Measurements from ENCODE around the gene SLC25A12. TPM values are rescaled to one million over a fixed set of nuclear protein-coding genes. Genes with fewer than 3 reads are reported as not detected.

Gene SLC25A12
- 28.6 and 28.8 TPM in 2 replicates for total RNA-seq

GRCh38 chr2:171893824-171894611 is at the start of gene SLC25A12:
TSS of gene SLC25A12 (minus strand) at chr2:171894244. CDS start at chr2:171894214, 30 bp downstream.

GRCh38 chr2:171922230-171923022 is 28.4 kb upstream of the SLC25A12 start, which contains the start of gene HAT1:
TSS of gene HAT1 (plus strand) at chr2:171922461. CDS start at chr2:171922501, 40 bp downstream.

Other genes starting within 250 kb of the SLC25A12 start
- 108 and 173 TPM in 2 replicates for gene DYNC1I2, start 206.8 kb downstream of the SLC25A12 start, total RNA-seq
- gene HAT1, start 28.2 kb upstream of the SLC25A12 start, total RNA-seq, result 28.8 and 43.5 TPM in 2 replicates
- 5.3 and 7.2 TPM in 2 replicates for gene METAP1D, start 105.7 kb upstream of the SLC25A12 start, total RNA-seq
- 0.55 TPM in 1 of 2 replicates, not detected in the other for gene DLX1, start 191.3 kb upstream of the SLC25A12 start, total RNA-seq
- under 0.01 and 0.09 TPM in 2 replicates for gene DLX2, start 208.7 kb upstream of the SLC25A12 start, total RNA-seq

Measured in smooth muscle cell of the umbilical artery (primary cell).